Measurements from ENCODE around the gene THSD4.

GRCh38 chr15:71440489-71441110 is 325.3 kb downstream of the THSD4 start:
- TF ChIP-seq CTCF (IDR thresholded peaks at IDR 0.05; ENCODE audit: low read depth, low read length) (peak; percentile 79), EZH2phosphoT487 (IDR thresholded peaks at IDR 0.05; ENCODE audit: low read depth) (no peak)

Measured in OCI-LY3 (cell line).